ENCODE results near the gene LAMA3.
"Not testable (repeated sequence)": the region's sequence is repeated elsewhere in the genome, so short reads cannot be mapped to it uniquely, and the experiment has no call there.

LAMA3 gene

GRCh38 chr18:23727707-23728493, 38.6 kb downstream of the LAMA3 start:
- no peak for DNase-seq (ENCODE audit: low read depth)
- no peak for TF ChIP-seq CTCF (IDR thresholded peaks at IDR 0.05; ENCODE audit: low read depth, low read length, missing control alignments)
- no peak overlapping the region for H3K4me3 ChIP-seq (ENCODE audit: low read depth, low read length)

- no peak for DNase-seq (ENCODE audit: low read depth)
- no peak for TF ChIP-seq CTCF (IDR thresholded peaks at IDR 0.05; ENCODE audit: low read depth, low read length, missing control alignments)
These were observed 41.6 kb downstream of the LAMA3 start for GRCh38 chr18:23730857-23731256.

GRCh38 chr18:23731861-23732260, 42.6 kb downstream of the LAMA3 start:
- DNase-seq (ENCODE audit: low read depth), result no peak
- no peak for TF ChIP-seq CTCF (IDR thresholded peaks at IDR 0.05; ENCODE audit: low read depth, low read length, missing control alignments)
- H3K4me3 ChIP-seq (ENCODE audit: low read depth, low read length), result no peak overlapping the region

More at GRCh38 chr18:23730857-23731256, 41.6 kb downstream of the LAMA3 start:
- H3K4me3 ChIP-seq (ENCODE audit: low read depth, low read length), result no peak overlapping the region

GRCh38 chr18:23732439-23732838, 43.2 kb downstream of the LAMA3 start:
- no peak for TF ChIP-seq CTCF (IDR thresholded peaks at IDR 0.05; ENCODE audit: low read depth, low read length, missing control alignments)
- no peak overlapping the region for H3K4me3 ChIP-seq (ENCODE audit: low read depth, low read length)
- no peak for DNase-seq (ENCODE audit: low read depth)

GRCh38 chr18:23733265-23733664, 44.0 kb downstream of the LAMA3 start:
- not testable (repeated sequence) for H3K4me3 ChIP-seq (ENCODE audit: low read depth, low read length); DNase-seq (ENCODE audit: low read depth)

- no peak for TF ChIP-seq CTCF (IDR thresholded peaks at IDR 0.05; ENCODE audit: low read depth, low read length, missing control alignments)
- no peak overlapping the region for H3K4me3 ChIP-seq (ENCODE audit: low read depth, low read length)
- DNase-seq (ENCODE audit: low read depth), result no peak
These were observed 44.6 kb downstream of the LAMA3 start for GRCh38 chr18:23733895-23734294.

GRCh38 chr18:23735021-23735464, 45.8 kb downstream of the LAMA3 start:
- no peak for DNase-seq (ENCODE audit: low read depth)
- no peak for TF ChIP-seq CTCF (IDR thresholded peaks at IDR 0.05; ENCODE audit: low read depth, low read length, missing control alignments)
- no peak overlapping the region for H3K4me3 ChIP-seq (ENCODE audit: low read depth, low read length)
